Colon (tissue), 2 donors: ENCODE measurements around the gene TANGO2.

Source experiments
- FAIRE-seq: peaks from 2 replicates; lab custom pipeline; 2012; peaks lifted over from hg19 to GRCh38; lab: Jason Lieb, UNC
- donor health status: control.
- donor health status: control.

The TANGO2 gene

GRCh38 chr22:20107471-20107901 is 86.6 kb downstream of the TANGO2 start:
- FAIRE-seq, result no peak

- no peak for FAIRE-seq
Observed at GRCh38 chr22:20107951-20108756, 87.2 kb downstream of the TANGO2 start.

GRCh38 chr22:20108757-20109230 is 87.9 kb downstream of the TANGO2 start:
- FAIRE-seq, result no peak

GRCh38 chr22:20109411-20110358 is 88.8 kb downstream of the TANGO2 start:
- no peak for FAIRE-seq

GRCh38 chr22:20110359-20110985 is 89.6 kb downstream of the TANGO2 start:
- no peak for FAIRE-seq

- no peak for FAIRE-seq
Observed at GRCh38 chr22:20111045-20111688, 90.3 kb downstream of the TANGO2 start.

GRCh38 chr22:20111689-20112622 is 91.0 kb downstream of the TANGO2 start:
- FAIRE-seq, result no peak

GRCh38 chr22:20112623-20113511 is 92.0 kb downstream of the TANGO2 start:
- no peak for FAIRE-seq

- FAIRE-seq, result no peak
Observed at GRCh38 chr22:20113551-20114310, 92.8 kb downstream of the TANGO2 start.

- no peak for FAIRE-seq
Observed at GRCh38 chr22:20114506-20115475, 93.9 kb downstream of the TANGO2 start.

GRCh38 chr22:20115691-20116375 is 94.9 kb downstream of the TANGO2 start, which contains the start of gene RANBP1:
Gene RANBP1 (plus strand): TSS chr22:20116104. CDS start chr22:20116185, 81 bp downstream.
- FAIRE-seq, result no peak

- no peak for FAIRE-seq
Observed at GRCh38 chr22:20116376-20116950, 95.6 kb downstream of the TANGO2 start.
